ENCODE results near the gene SLC28A3.
A peak's percentile ranks its signal among the peaks of the same experiment; 100 is the strongest.

Gene SLC28A3

DNA sequence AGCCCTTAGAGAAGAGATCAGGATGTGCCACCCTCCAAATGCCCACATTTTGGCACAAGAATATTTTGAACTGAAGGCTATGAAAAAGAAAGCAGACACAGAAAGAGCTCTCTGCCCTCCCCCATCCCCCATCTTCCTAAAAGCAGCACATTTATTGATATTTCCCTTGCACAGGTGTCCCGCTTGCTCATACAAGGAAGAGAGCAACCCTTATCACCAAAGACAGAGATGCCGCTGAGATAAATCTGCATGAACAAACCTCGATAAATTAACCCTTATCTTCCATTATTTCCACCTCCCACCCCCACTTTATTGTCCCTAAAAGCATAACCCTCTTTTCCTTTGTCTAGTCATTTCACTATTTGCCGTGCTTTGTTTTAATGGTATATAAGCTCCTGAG lies 1.8 kb downstream of the SLC28A3 start:
- DNase-seq, result no peak

DNA sequence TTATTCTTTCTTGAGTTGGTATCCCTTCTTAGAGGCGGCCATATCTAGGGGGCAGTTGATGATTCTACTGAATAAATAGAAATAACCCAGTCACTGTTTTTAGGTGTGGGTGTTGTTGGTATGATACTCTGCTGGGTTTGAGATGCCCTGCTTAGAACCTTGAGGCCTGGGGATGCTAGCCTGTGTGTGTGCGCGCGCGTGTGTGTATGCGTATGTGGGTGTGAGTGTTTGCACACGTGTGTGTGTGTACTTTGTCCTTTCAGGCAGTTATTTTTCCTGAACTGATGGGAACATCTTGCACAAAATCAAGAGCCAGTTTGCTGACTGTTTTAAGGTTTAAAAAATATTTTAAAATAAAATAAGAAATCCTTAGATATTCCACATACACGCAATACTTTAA lies 3.3 kb downstream of the SLC28A3 start:
- DNase-seq, result no peak

DNA sequence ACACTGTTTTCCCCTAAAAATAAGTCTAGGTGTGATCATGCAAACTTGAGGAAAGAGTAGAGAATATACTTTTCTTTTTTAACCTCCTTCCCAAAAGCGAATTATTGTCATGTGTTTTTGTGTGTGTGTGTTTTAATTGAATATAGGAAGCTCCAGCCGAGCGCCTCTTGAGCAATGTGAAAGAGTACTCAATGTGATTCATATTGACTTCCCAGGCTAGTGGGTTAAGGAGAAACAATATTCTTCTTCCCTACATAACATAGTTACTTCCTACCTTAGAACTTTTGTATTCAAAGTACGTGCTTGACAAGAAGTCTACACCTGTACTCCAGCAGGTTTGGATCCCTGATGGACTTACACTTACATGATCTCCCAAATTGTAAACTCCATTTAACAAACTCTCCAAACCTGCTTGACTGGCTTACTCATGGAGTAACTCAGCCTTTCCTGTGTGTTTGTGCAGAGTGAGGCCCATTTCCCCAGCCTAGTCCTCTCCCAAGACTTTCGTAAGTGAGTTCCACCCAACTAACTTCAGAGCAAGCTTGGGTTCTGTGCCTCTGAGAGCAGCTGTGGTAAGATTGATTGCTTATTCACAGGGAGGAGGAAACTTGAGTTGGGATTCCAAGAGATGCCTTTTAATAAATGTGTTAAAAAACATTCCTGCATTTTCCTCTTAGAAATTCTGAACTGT lies 9.3 kb downstream of the SLC28A3 start:
- DNase-seq, result no peak

DNA sequence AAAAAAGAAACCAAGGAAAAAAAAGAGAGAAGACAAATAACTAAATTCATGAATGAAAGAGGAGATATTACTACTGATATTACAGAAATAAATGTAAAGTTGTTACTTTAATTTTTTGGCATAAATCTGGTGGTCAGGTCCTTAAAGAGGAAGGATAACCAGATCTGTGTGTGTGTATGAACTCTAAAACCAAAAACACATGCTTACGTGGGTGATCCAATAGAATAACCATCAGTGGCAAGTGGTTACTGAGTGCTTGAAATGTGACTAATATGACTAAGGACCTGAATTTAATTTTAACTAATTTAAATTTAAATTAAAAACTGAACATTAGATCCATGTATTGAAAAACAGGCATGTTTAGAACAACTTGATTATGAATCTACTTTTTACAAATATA lies 10.3 kb downstream of the SLC28A3 start:
- no peak for DNase-seq

DNA sequence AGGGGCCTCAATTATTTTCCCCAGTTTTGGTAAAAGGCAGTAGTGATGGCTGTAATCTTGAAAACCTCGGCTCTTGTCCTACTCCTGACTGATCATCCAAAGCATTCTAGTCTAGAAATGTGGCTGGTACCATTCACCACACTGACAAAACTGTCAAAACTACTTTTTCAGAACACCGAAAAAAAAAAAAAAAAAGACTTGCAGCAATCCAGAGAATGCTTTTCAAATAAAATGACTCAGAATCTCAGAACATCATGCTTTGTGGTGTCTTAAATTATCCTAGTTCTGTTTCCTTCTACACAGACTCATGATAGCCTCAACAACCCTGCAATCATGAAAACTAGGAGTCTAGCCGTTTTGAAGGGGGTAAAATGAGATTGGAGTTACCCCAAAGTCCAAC lies 13.4 kb downstream of the SLC28A3 start:
- DNase-seq, result no peak

DNA sequence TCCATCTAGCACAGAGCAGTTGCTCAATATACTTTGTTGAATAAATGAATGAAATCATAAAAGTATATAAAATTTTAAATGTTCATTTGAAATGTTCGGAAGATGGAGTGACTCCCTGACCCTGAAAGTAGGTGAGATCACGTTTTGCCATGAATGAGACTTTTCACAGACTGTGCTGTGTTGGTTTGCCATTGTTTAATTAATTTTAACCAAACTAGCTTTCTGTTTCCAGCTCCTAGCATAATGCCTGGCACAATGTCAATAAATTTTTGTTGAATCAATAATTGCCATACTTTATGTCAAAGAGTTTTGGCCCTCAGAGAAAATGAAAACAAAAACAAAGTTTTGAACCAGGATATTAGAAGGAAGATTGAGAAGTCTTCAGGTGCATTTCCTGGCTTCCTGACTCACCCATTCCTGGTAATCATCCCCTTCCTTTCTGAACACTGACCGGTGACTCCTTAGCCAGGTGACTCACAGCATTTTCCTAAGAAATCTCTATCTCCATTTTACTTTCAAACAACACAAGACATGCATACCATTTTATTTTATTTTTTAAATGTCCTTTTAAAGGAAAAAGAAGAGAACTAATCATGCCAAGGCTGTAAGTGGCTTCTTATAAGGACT lies 15.1 kb downstream of the SLC28A3 start:
- no peak for DNase-seq

DNA sequence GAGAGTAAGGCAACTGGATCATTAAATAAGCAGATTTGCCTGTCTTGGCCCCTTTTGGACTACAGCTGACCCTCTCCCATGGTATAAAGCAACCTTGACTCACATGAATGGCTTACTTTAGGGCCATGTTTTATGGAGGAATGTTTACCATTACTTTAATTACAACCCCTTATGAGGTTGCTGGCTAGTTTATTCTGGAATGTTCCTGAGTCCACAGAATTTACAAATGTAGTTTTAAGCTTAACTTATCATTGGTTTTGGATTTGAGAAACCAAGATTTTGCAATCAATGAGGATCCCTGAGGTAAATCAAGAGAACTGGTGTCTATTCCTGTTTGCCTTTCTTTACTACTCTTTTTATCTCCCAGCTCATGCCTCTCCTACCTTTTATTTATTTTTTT lies 15.7 kb downstream of the SLC28A3 start:
- DNase-seq, result no peak

DNA sequence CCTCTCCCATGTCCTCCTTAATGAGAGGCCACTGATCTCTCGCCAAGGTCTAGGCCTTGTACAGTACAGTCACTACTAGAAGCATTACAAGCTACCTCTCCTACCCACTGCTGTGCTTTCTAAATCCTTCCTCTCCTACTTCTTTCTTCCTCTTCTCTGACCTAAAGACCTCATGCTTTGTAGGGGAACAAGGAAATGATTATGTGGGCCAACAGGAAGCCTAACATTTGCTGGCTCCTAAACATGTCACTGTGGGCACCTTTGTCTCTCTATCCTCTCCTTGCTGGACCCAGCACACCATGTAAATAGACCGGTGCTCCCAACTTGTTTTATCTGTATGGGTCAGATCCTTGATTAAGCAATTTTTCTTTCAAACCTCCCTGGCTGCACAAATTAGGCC lies 16.7 kb downstream of the SLC28A3 start:
- no peak for DNase-seq

DNA sequence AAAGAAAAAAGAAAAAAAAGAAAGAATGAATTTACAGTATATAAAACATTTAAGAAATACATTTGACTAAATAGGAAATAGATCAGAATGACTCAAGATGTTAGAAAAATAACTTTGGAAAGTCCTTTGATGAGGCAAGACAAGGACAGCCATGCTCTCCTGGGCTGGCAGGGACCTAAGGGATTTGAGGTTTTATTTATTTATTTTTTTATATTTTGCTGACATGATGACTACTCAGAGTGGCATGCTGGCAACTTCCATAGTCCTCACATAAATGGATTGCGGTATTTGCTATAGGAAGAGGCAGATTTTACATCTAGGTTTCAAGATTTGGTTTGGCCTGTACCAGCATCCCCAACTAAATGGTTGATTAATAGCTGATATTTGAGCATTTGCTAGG lies 17.7 kb downstream of the SLC28A3 start:
- DNase-seq, result no peak

DNA sequence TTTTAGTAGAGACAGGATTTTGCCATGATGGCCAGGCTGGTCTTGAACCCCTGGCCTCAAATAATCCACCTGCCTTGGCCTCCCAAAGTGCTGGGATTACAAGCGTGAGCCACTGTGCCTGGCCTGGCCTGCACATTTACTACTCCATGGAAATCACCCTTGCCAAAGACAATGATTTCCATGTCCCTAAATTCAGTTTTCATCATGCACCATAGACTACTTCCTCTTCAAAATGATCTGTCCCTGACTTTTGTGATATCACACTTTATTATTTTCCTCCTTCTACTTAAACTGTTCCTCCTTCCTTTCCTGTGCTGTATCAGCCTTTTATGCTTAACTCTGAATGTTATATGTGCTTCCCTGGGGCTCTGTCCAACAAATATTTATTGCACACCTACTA lies 20.3 kb downstream of the SLC28A3 start:
- no peak for DNase-seq

DNA sequence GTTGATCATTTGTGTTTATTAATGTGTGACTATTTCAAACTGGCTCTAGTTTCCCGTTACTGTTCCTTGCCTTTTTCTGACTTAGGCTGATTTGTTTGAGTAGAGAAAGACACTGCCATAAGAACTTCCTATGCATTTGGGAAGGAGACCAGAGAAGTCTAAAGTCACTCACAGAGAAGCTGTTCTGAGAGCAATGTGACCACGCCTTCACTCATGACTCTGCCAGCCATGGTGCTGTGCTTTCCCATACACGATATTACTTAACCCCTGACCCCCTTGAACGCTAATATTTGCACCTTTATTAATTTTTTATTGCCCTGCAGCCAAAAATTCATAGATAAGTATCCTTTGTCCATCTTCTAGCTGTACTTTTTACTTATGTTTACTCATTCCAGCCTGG lies 20.9 kb downstream of the SLC28A3 start:
- no peak for DNase-seq

DNA sequence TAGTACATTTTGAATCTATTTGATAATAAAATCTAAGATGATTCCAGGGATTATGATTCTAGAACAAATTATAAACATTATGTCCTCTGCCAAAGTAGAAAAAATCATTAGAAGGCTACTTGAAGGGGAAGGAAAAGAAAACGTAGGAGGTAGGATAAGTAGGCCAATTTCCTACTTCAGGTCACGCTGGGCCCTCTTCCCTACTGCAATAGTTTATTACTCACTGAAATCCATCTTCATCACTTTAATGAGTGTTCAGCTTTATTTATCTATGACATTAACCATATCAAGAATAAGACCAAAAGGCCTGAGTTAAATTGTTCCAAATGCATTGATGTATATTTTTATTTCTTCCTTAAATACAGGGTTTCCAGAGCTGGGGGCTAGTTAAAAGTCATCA lies 21.6 kb downstream of the SLC28A3 start:
- no peak for DNase-seq

DNA sequence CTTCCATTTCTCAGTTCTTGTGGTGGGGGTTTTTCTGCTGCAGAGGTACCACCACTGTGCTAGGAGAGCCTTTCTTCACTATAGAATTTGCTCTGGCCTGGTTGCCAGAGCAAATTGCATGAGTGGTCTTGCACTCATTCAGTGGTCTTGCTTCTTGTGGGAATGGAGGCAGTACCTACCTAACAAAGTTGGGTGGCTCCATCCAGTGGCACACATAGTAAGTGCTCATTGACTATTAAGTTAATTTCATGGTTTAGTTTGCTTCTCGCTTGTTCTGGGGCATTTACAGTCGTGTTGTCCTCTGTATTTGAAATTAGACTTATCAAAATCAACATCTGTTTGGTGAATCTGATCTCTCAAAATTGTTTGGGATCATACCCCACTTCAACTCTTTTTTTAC lies 23.0 kb downstream of the SLC28A3 start:
- DNase-seq, result no peak

DNA sequence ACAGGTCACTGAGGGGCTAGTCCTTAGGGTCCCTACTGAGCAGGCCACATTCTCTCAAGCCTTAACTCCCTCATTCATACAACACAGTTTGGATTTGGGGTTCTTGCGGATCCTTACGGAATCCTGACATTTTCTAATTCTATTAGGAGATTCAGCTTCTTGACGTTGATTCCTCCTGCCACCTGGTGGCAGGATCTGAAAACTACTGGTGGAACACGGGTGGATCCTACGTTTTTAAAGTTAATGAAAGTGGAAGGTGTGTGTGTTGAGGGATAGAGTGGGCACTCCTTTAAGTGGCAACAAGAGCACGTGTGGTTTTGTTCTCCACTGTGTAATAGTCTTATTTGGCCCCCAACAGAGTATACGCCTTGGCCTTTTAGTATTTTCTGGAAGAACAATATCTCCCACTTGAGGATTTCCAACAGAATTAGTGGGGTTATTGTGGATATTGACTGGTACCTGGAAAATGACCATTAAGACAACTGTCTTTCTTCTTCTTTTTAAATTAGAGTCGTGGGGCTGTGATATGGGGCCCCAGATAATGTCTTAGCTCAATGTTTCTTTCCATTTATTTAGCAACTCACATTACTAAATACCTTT lies 25.2 kb downstream of the SLC28A3 start:
- peak; percentile 30 for DNase-seq

DNA sequence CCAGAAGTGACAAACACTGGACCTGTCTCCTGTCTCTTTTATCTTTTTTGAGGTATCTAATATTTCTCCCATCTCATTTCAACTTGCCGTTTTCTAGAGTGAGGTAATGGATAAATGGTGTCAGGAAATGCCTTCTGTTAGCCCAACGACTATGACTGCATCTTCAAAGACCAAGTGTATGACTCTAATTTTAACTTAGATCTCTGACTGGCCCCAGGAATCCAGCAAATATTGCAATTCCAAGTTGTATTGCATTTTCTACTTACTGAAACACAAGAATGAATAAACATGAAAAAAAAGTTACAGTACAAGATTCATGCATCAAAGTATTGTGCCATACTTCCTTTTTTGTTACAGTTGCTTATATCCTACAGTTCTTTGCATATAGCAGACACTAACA lies 26.3 kb downstream of the SLC28A3 start:
- no peak for DNase-seq

DNA sequence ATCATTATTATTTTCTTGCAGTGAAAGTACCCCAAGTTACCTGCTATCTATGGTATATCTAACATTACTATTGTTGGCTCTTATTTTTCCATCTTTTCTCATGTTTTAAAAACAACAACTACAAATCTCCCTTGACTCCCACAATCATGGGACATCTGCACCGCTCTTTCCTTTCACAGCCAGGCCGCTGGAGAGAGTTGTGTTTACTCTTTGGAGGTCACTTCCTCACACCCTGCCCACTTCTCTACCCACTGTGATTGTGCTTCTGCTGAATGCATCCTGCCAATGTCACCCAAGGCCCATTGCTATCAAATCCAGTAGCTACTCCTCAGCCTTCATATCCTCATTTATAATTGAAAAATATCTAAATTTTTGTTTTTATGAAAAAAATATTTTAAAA lies 29.7 kb downstream of the SLC28A3 start:
- DNase-seq, result no peak

DNA sequence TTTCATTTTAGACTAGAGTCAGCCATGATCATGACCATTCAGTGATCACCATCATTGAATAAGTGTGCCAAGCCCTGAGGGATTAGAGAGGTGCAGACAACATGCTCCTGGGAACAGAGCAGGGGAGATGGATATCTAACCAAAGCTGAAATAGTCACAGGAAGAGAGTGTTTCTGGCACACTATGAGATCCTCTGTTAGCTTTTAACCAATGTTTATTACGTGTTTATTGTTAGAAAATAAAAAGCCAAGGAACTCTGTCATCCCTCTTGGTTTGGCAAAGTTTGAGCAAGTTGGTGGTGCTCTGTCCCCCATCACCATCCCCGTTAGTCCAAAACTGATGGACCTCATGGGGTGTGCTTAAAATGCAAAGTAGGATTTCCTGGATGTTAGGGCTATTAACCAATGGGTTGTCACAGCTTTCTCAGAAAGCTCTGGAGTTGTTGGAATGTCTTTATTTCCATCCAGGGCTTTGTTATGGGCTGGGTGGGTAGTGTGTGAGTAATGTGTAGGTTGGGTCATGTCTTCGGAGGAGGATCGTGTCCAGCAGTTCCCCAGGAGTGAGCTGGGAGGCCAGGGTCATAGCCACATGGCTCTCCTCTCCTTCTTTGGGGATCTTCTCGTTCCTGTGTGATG lies 34.9 kb downstream of the SLC28A3 start:
- DNase-seq, result no peak

DNA sequence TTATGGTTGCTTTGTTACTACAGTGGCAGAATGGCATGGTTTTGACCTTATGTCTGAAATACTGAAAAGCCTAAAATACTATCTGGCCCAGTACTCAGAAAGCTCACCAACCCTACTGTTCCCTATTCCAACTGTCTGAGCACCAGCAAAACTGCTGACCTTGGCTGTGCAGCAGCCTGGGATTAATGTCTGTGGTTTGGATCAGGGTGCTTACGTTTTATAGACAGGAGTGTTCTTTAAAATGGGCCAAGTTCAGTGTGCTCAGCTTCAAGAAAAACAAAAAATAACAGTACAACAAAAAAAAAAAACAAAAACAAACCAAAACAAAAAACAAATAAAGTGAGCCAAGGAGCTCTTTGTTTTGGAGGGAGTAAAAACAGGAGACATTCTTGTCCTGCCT lies 36.4 kb downstream of the SLC28A3 start:
- no peak for DNase-seq

DNA sequence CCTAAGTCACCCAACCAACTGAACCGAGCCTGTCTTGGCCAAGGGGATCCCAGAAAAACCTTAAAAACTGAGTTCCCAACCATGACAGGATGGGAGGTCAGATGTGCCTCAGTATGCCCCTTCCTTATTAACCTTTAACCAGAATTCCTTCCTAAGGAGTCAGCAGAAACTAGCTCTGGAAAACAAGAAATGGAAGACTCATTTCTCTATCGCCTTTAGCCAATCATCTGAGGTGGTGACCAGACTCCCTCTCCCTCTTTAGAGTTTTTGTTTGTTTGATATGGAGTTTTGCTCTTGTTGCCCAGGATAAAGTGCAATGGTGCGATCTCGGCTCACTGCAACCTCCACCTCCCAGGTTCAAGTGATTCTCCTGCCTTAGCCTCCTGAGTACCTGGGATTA lies 37.5 kb downstream of the SLC28A3 start:
- DNase-seq, result no peak

DNA sequence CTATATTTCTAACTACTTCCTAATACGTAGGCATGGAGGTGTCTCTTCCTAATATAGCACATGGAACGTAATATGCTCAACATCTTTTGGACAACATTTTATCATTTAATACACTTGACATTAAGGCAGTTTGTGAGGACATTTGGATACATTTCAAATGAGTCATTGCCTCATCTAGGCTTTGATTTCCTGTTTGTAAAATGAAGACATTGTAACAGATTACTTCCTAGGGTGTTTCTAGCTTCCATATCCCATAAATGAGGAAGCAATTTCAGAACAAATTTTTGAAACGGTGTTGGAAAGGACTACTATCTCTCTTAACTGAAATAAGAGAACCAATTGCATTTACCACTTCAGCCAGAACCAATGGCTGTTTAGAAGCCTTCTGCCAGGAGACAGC lies 38.7 kb downstream of the SLC28A3 start:
- DNase-seq, result no peak

DNA sequence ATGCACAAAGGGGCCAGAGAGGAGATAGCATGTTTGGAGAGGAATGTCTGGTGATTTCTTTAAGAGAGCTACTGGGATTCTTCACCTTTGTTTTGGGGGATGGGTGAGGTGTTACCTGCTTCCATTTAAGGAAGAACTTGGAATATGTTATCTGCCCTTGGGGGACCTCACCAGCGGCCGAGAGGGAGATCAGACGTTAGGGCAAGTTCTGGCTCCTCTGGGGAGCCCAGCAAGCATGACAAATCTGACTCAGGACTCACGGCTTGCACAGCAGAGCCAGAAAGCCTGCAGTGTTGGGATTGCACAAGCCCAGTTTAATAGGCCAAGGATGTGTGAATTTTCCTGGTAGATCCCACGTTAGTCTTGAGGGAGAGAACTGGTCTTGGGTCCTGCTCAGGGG lies 40.3 kb downstream of the SLC28A3 start:
- DNase-seq, result no peak

DNA sequence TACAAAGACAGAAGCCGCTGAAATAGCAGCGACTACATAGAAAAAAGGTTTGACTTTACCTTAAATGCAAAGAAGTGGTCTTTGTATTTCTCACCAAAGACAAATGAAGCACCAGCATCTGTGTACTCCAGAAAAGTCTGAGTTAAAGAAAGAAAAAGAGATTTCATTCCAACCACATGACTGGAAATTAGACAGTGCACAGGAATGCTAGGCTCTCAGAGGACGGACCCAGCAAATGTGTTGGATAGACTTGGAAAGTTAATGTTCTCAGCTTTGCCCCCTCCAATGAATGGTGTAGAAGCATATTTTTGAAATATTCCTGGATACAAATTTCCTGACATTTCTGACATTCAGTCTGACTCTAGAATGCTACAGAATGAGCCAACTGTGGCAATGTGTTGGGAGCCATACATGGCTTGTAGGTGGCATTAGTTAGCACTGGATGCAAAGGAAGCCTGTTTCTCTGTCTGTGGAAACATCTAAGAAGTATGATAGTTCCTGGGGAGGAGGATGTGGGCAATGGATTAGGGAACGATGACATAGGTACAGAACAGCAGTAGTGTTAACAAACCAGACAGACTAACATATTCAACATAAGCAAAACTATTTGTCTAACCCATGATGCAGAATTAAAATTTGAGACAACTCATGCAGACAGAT lies 43.3 kb downstream of the SLC28A3 start:
- DNase-seq, result no peak

DNA sequence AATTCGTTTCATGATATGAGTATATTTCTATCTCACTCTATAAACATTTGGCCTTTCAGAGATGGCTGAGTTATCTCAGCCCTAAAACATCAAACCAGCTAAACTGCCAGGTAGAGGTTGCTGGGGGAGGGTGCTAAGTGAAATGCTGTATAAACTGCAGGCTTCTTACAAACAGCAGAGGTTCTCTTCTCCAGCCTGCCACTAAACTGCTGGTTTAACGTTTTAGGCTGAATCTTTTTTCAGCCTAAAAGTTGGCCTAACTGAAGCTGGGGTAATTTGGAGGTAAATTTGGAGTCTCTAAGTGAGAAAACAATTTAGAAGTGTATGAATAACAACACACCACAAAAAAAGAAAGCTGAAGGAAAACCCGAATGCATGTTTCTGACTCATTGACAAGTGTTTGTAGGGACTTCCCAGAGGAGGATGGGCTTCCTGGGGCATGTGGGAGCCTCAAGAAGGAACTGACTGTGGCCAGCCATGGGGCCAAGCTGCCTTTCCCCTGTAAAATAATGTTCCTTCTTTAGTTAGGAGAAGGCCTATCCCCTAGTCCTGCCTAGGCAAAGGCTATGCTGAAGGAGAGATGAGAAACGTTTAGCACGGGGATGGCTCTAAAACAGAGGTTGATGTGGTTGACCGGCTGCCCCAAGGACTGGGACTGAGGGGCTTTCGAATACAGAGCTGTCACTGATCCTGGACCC lies 44.3 kb downstream of the SLC28A3 start:
- DNase-seq, result no peak

All from effector CD4-positive, alpha-beta T cell (primary cell).